Measurements from ENCODE around the gene LCLAT1.

The LCLAT1 gene

GRCh38 chr2:30649828-30650227 lies 202.8 kb downstream of the LCLAT1 start:
- DNase-seq: no peak
- no peak overlapping the region for H3K27ac ChIP-seq
- no peaks in the 10 kb centered on the region for H3K36me3 ChIP-seq (replicated peaks)
- in situ Hi-C loops (cut with HindIII; ENCODE audit: low pct_ligation_motif_present, low sequenced_read_pairs): no loop called here
- H3K4me3 ChIP-seq (ENCODE audit: low read depth, low read length): no peak overlapping the region
- H3K27me3 ChIP-seq (replicated peaks): no peaks in the 10 kb centered on the region
- no peak for TF ChIP-seq CTCF (IDR thresholded peaks at IDR 0.05; ENCODE audit: low read depth, low read length, missing control alignments)

- in situ Hi-C loops (cut with HindIII; ENCODE audit: low pct_ligation_motif_present, low sequenced_read_pairs): no loop called here
- TF ChIP-seq CTCF (IDR thresholded peaks at IDR 0.05; ENCODE audit: low read depth, low read length, missing control alignments): no peak
- H3K36me3 ChIP-seq (replicated peaks): no peaks in the 10 kb centered on the region
- H3K27ac ChIP-seq: no peak overlapping the region
- H3K4me3 ChIP-seq (ENCODE audit: low read depth, low read length): no peak overlapping the region
- no peaks in the 10 kb centered on the region for H3K27me3 ChIP-seq (replicated peaks)
- no peak for DNase-seq
Observed at GRCh38 chr2:30652271-30652915, 205.3 kb downstream of the LCLAT1 start.

GRCh38 chr2:30653847-30654246 lies 206.8 kb downstream of the LCLAT1 start:
- Histone ChIP-seq H3K27me3 (replicated peaks) (no peaks in the 10 kb centered on the region), H3K4me3 (ENCODE audit: low read depth, low read length) (no peak overlapping the region), H3K36me3 (replicated peaks) (no peaks in the 10 kb centered on the region), H3K27ac (peak overlapping the region; percentile 27)
- no peak for TF ChIP-seq CTCF (IDR thresholded peaks at IDR 0.05; ENCODE audit: low read depth, low read length, missing control alignments)
- peak; percentile 85 for DNase-seq
- in situ Hi-C loops (cut with HindIII; ENCODE audit: low pct_ligation_motif_present, low sequenced_read_pairs): no loop called here

GRCh38 chr2:30654404-30654803 lies 207.4 kb downstream of the LCLAT1 start:
- H3K27ac ChIP-seq: peak overlapping the region; percentile 4
- no peaks in the 10 kb centered on the region for H3K27me3 ChIP-seq (replicated peaks)
- in situ Hi-C loops (cut with HindIII; ENCODE audit: low pct_ligation_motif_present, low sequenced_read_pairs): no loop called here
- no peak for TF ChIP-seq CTCF (IDR thresholded peaks at IDR 0.05; ENCODE audit: low read depth, low read length, missing control alignments)
- DNase-seq: no peak
- no peaks in the 10 kb centered on the region for H3K36me3 ChIP-seq (replicated peaks)
- H3K4me3 ChIP-seq (ENCODE audit: low read depth, low read length): no peak overlapping the region

GRCh38 chr2:30655211-30655610 lies 208.2 kb downstream of the LCLAT1 start:
- no peaks in the 10 kb centered on the region for H3K36me3 ChIP-seq (replicated peaks)
- no peaks in the 10 kb centered on the region for H3K27me3 ChIP-seq (replicated peaks)
- in situ Hi-C loops (cut with HindIII; ENCODE audit: low pct_ligation_motif_present, low sequenced_read_pairs): no loop called here
- H3K4me3 ChIP-seq (ENCODE audit: low read depth, low read length): no peak overlapping the region
- TF ChIP-seq CTCF (IDR thresholded peaks at IDR 0.05; ENCODE audit: low read depth, low read length, missing control alignments): no peak
- peak overlapping the region; percentile 60 for H3K27ac ChIP-seq
- DNase-seq: peak; percentile 53

GRCh38 chr2:30655660-30656059 lies 208.6 kb downstream of the LCLAT1 start:
- peak; percentile 60 for DNase-seq
- Histone ChIP-seq H3K27ac (peak overlapping the region; percentile 60), H3K4me3 (ENCODE audit: low read depth, low read length) (no peak overlapping the region), H3K36me3 (replicated peaks) (no peaks in the 10 kb centered on the region), H3K27me3 (replicated peaks) (no peaks in the 10 kb centered on the region)
- TF ChIP-seq CTCF (IDR thresholded peaks at IDR 0.05; ENCODE audit: low read depth, low read length, missing control alignments): peak; percentile 28
- in situ Hi-C loops (cut with HindIII; ENCODE audit: low pct_ligation_motif_present, low sequenced_read_pairs): no loop called here
